ENCODE results near the gene RASGRF1.
"Not testable (repeated sequence)": the region's sequence is repeated elsewhere in the genome, so short reads cannot be mapped to it uniquely, and the experiment has no call there.

RASGRF1 gene

DNA sequence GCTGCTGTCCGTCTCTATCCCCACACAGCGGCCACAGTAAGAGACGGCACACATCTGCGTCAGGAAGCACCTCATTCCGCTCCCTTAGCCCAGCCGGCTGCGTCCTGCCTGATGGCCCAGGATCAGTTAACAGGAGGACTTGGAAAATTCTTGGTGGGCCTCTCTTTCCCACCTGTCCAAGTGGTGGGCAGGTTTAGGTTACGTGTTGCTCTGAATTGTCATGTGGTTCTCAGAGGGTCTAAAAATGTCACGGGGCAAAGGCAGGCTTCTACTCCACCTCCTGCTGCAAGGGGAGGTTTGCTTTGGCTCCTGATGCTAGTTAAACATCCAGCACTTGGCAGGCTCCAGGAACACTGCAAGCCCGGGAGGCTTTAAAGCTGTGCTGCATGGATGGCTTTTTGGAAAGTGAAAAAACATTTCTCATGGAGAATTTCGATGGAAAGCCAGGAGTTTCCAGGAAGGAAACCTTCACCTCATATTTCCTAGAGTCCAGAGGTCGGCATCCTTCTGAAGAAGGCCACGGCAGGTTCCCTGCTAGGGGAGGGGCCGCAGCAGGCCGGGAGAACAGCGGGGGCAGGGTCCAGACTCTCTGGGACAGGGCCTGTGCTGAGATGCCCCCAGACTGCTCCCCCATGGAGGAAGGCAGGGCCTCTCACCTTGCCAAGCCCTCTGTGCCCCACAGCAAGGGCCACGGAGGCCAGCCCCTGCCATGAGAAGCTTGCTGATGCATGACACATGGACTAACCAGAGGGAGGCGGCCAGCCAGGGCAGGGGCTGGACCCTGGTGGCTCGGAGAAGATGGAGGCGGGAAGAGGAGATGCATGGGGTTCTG is 156.5 kb downstream of the RASGRF1 start:
- DNase-seq (ENCODE audit: low read depth in 2 of 3, low spot score in 1 of 3) = no peak

DNA sequence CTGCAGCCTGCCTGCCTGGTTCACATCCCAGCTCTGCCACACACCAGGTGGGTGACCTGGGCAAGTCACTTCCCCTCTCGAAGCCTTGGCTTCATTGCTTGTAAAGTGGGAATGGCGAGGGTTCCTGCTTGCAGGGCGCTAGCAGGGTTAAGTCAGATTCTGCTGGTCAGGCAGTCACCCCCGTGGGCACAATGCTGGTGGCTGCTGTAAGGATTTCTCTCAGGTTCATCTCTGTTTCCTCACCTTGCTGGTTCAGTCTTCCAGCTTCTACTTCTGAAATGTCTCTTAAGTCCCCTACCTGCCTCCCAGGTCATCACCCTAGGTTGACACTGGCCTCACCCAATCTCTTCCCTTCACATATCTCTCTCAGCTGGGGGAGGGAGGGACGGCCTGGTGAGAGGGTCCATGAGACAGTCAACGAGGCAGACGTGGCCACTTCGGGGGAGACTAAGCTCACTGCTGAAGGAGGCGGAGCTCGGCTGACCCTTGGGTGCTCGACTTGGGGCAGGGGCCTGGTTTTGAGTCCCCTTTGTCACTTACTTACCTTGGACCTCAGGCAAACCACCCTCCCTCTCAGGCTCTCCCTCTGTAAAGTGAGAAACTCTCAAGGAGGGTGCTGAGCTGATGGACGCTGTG is 157.3 kb downstream of the RASGRF1 start:
- no peak for DNase-seq (ENCODE audit: low read depth in 2 of 3, low spot score in 1 of 3)

DNA sequence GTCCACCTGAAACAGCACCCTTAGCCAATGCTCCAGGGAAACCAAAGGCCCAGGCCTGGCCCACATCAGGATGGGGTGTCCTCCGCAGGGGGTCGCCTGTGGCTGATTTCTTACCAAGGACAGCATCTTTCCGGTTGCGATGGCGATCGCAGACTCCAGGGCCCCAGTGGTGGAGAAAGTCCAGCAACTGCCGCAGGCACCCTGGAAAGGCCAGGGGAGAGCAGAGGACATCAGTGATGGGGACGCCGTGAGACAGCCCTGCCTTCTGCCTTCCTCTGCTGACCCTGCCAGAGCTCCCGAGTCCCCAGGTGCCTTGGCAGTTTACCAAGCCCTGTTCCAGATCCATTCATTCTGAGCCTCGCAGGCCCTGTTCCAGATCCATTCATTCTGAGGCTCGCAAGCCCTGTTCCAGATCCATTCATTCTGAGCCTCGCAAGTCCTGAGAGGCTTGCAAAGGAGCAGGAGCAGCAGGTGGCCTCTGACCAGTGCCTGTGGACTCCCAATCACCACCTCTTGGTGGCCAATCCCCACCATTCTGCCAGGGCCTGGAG is 158.2 kb downstream of the RASGRF1 start:
- DNase-seq (ENCODE audit: low read depth in 2 of 3, low spot score in 1 of 3) = no peak

DNA sequence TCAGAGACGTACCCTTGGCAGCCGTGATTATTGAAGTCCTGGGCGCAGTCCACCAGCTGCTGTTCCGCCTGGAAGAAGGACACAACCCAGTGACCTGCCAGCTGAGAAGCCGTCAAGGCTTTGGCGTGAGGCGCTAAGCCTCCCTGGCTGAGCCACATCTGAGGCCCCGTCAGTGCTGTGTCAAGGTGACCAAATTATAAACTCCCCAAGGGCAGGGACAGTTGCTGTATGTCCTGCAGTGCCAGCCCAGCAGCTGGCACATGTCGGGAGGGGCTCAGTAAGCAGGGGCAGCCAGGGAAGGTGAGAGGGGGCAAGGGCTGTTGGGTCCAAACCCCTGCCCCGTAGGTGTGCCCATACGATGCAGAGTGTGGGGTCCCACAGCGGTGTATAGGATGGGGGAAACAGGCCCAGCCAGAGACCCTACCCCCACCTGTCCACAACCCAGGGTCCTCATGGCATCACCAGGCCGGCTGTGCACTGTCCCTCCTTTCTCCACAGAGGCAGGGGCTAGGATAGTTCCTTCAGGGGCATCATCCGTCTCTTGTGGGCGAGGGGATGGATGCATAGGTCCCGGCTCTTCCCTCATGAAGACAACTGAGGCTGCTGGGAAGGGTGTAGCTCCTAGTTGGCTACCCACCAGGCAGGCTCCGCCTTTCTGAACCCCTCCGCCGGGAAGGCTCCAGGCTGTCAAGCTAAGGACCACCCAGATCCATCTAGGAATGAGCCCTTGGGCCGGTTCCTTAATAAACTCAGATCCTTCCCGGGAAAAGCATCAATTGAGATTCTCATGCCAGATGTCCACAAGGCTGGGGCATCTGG is 158.9 kb downstream of the RASGRF1 start:
- no peak for DNase-seq (ENCODE audit: low read depth in 2 of 3, low spot score in 1 of 3)

DNA sequence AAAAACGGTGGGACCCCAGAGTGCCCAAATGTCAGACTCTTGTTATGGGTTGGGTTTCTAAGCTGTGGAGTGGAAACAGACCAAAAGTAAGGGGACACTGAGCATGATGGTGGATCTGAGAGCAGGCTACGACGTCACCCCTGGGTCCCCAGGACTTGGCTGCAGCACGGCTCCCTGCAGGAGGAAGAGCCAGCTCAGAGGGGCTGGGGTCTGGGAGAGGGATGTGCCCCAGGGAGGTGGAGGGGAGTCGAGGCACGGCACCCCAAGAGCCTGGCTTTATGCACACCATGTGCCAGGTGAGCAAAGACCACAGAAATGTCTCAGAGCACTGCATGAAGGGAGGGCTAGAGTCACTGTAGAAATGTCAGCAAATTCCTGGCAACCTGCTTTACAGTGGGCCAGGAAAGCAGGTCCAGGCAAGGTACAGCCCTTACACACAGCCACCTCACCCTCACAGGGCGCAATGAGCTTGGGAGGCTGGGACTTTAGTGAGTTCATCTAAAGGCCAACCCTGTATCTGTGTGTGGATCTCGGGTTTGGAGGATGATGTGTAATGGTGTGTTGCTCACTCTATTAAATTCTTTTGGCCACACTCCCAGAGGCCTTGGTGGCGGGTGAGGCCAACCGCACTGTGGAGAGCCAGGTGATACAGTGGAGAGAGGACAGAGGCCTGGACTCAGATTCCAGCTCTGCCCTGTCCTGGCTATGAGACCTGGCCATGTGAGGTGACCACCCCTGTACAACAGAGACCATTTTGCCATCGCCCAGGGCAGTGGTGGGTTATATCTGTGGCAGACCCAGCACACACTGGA is 159.8 kb downstream of the RASGRF1 start:
- DNase-seq (ENCODE audit: low read depth in 2 of 3, low spot score in 1 of 3) = no peak

DNA sequence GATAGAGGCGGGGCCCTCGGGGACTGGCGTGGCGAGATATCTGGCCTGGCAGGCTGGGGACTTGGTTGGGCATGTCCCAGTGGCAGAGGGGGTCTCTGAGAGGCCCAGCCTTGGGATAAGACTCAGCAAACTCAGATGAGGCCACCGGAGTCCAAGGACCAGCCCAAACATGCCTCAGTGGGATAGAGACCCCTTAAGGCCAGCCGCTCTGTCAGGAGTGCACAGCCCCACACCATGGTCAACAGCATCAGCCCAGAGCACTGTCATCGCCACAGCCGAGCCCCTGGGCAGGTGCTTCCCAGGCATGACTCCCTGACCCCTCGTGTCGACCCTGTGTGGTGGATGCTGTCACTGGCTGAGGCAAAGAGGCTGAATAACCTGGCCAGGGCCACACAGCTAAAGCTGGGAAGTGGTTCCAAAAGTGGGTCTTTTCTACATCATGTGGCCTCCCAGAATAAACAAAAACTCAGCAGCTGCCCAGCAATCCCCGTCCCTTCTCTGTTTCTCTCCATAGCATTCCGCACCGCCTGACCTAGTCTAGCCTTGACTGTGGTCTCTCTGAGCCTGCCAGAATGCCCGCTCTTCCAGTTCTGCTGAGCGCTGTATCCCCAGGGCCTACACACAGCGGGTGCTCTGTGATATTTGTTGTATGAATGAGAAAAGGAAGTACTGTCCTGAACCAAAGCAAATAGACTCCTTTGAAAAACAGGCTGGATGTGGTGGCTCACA is 160.9 kb downstream of the RASGRF1 start:
- no peak for DNase-seq (ENCODE audit: low read depth in 2 of 3, low spot score in 1 of 3)

DNA sequence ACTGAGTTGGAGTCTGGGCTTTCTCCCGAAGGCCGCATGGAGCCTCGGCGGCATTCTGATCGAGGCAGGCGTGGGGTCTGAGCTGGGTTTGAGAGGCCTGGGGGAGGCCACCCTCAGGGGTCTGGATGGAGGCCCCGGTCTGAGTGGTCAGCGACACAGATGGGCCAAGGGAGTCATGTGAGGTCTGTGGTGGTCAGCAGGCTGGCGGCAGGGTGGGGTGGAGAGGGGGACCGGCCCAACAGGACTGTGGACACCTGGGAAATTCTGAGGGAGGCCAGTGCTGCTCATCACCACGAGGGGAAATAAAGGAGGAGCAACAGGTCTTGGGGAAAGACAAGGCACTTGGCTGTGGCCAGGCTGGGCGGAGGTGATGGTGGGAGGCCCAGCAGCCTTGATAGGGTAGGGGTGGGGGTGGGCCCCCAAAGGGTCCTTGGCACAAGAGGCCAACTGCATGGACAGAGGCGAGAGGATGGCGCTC is 161.9 kb downstream of the RASGRF1 start:
- no peak for DNase-seq (ENCODE audit: low read depth in 2 of 3, low spot score in 1 of 3)

DNA sequence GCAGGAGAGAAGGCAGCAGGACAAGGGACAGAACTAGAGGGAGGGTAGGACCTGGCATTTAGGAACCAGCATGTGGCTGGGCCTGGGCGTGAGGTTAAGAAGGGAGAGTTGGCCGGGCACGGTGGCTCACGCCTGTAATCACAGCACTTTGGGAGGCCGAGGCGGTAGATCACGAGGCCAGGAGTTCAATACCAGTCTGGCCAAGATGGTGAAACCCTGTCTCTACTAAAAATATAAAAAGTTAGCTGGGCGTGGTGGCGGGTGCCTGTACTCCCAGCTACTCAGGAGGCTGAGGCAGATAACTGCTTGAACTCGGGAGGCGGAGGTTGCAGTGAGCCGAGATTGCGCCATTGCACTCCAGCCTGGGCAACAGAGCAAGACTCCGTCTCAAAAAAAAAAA is 162.4 kb downstream of the RASGRF1 start:
- not testable (repeated sequence) for DNase-seq (ENCODE audit: low read depth in 2 of 3, low spot score in 1 of 3)

DNA sequence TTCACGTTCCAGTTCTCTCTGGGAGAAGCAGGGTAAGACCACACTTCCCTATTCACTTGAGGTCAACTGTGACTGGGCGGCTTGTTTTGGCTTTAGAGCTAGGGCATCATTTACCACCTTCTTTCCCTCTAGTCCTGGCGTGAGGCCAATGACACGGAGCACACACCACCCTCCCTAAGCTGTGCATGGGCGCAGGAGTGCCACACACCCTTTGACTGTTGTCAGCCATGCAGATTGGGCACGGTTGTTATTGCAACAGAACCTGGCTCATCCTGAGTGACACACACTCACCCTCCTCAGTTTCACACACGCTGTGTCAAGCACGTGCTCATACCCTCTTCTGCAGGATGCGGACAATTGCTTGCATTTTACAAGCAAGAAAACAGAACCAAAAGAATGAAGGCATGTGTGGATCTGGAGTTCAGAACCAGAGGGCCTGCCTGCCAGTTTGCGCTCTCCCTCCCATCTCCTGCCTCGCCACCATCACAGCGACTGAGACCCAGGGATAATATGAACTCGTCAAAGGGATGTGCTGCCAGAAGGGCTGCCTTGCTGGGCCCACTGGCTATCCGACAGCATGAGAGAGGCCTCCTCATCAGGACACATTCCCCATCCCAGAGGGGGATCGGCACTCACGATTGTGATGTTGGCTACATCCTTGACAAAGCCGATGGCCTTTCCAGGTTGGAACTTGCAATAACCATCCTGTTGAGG is 163.3 kb downstream of the RASGRF1 start:
- DNase-seq (ENCODE audit: low read depth in 2 of 3, low spot score in 1 of 3) = no peak

DNA sequence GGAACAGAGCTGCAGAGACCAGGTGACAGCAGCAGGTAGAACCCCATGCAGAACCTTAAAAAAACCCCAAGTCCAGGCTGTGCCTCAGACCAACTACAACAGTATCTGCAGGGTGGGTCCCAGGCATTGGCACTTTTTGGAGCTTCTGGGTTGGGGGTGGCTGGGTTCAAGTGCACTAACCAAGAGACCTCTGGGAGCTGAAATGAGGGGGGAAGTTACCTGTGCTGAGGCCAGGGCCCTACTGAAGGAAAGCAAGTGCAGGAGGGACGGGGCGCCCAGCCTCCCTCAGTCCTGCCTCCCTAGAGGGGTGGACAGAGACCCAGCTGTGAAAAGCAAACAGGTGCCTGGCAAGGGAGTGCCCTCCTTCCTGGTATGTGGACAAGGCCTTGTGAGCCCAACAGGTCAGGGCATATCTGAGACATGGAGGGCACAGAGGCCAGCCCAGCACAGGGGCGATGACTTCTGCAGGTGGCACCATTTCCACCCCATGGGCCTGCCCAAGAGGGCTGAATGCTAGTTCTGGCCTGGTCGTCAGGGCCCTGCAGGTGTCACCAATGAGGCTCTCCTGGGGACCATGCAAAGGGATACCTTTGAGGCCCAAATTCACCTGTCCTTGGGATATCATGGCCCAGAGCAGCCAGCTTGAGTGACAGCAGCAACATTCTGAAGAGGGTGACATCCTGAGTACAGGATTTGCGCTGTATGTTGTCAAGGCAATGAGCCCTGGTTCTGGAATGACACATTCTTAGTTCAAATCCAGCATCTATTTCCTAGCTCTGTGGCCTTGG is 164.4 kb downstream of the RASGRF1 start:
- no peak for DNase-seq (ENCODE audit: low read depth in 2 of 3, low spot score in 1 of 3)

DNA sequence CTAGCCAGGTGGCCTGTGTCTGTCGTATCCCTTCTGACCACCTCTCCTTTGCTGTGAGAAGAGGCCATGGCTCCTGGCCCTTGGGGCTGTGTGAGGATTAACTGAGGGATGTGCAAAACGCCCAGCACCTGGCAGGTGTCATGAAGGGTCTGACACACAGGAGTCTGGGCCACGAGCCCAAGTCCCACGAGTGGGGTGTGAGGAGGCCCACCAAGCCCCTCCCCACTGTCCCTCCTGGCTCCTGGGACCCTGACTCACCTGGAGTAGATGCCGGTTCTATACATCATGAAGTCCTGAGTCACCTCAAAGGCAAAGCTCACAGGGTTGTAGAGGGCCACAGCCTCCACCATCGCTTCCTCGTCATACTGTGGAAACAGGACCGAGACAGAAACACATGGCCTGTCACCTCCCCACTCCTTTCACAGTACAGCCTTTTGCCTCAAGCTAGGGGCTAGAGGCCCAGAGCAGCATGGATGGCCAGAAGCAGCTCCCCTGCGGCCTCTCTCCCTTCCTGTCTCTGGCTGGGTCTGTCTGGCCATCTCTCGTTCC is 165.4 kb downstream of the RASGRF1 start:
- DNase-seq (ENCODE audit: low read depth in 2 of 3, low spot score in 1 of 3) = no peak

DNA sequence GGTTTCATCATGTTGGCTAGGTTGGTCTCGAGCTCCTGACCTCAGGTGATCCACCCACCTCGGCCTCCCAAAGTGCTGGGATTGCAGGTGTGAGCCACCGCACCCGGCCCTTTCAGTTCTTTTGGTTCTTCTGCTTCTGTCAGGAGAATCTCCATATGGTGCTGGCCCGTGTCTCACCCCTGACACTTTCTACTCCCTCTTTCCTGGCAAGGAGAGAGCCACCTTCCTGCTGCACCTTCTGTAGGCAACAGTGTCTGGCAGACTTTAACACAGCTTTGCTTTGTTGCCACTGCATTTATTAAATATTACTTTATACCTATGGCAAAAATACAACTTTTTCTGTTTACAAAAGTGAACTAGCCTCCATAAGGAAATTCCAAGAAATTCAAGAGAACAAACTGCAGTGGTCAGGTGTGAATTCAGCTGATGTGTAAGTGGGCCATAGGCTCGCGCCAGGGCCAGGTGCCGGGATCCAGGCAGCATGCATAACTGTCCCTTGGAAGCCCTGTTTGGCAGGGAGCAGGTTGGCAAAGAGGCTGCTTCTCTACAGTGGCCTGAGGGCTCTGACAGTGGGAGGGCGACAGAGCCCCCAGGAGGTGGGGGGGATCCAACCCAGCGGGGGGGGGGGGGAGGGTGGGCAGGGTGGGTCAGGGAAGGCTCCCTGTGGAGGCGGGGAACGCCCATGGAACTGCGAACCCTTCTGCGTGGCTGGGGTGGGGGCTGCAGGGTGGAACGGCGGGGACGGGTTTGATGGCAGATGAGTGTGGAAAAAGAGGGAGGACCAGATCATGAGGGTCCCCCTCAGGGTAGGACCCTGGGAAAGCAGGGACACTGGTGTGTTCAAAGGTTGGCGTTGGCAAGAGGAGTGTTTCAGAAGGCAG is 166.9 kb downstream of the RASGRF1 start:
- DNase-seq (ENCODE audit: low read depth in 2 of 3, low spot score in 1 of 3) = no peak

DNA sequence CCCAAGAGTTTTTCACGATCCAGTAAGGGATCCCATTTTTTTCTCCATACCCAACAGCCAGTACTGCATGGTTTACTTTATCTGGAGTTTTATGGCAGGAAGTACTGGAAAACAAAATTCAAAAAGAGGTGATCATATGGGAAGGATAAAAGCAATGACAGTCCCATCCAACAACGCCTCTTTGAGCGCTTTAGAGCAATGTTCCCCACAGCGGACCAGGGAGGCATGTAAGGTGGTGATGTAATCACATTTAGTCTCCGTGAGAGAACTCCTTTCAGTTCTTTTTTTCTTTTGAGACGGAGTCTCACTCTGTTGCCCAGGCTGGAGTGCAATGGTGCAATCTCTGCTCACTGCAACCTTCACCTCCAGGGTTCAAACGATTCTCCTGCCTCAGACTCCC is 167.6 kb downstream of the RASGRF1 start:
- no peak for DNase-seq (ENCODE audit: low read depth in 2 of 3, low spot score in 1 of 3)

DNA sequence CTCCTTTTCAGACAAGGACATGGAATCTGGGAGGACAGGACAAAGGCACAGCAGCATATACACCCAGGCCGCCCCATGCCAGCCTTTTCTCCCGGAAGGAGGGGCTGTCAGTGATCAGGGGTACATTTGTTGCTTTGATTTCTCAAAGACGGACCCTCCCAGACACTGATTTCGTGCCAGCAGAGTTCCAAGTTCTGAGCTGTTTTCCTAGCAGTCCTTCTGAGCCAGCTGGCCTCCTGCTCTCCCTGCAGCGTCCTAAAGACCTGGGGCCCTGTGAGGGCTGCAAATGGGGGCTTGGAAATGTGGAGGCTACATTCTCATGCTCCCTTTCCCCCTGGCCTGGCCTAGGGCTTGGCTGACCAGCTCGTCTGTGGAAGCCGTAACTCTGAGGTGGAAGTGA is 168.1 kb downstream of the RASGRF1 start:
- DNase-seq (ENCODE audit: low read depth in 2 of 3, low spot score in 1 of 3) = no peak

DNA sequence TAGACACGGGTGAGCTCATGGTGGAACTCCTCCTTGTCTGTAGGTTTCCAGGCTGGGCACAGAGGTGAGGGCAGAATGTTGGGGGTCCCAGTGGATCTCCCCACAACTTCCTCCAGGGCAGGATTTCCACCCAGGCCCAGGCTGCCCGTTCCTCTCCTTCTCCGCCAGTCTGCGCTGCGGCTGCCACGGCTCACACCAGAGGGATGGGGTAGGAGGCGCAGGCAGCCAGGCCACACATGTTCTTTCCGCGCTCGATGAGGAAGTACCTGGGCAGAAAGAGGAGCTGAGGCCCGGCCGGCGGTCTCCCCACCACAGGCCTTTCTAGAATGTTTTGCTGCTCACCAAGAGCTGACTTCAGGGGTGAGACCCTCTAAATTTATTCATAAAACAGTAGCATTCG is 168.6 kb downstream of the RASGRF1 start:
- no peak for DNase-seq (ENCODE audit: low read depth in 2 of 3, low spot score in 1 of 3)

DNA sequence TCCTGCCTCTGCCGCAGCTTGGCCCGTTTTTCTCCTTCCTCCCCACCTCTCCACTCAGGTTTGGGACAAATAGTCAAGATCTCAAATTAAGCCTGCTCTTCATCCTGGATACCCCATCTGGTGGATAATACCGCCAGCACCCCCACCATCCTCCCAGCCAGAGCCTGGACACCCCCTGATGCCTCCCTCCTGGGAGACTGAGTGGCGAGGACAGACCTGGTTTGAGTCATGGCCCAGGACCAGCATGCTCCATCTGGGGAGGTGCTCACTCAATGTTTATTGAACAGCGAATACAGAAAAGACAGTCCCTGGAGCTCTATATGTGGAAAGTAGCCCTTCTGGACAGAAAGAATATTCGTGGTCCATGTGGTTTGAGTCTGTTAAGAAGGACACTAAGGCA is 169.1 kb downstream of the RASGRF1 start:
- no peak for DNase-seq (ENCODE audit: low read depth in 2 of 3, low spot score in 1 of 3)

DNA sequence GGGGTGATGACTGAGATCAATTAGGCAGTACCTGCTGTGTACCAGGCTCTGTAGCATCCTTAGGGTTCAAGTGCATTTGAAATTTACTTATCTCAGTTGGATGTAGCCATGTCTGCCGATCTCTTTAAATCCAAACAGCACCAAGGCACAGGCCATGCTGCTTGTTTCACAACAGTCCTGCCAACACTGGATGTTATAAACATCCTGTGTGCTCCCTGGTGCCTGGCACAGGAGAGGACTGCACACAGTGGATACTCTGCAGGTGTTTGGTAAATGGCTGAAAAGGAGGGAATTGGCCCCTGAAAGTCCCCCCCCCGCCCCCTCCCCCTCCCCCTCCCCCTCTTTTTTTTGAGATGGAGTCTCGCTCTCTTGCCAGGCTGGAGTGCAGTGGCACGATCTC is 172.7 kb downstream of the RASGRF1 start:
- no peak for DNase-seq (ENCODE audit: low read depth in 2 of 3, low spot score in 1 of 3)
